ENCODE measurements around the gene IGSF5. TPM values are rescaled to one million over a fixed set of nuclear protein-coding genes. Genes with fewer than 3 reads are reported as not detected.

IGSF5 gene
- polyA plus RNA-seq, 1 donor (not counting 4 experiments of a cell fraction or from before 2014, with no cell fraction given) = not detected

DNA sequence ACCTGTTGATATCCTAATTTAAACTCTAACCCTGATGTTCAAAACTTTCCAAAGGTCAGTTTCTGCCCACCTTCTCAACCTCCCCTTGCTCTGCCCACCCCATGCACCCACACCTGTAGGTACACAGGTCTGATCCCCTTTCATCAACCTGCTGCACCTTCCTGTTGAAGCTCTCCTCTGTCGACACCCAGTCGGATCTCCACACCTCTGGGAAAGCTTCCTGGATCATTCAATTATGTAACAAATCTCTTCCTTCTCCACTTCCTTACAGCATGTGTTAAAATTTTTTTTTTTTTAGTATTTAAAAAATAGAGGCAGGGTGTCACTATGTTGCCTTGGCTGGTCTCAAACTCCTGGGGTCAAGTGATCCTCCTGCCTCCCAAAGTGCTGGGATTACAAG, 44.7 kb upstream of the IGSF5 start:
- Histone ChIP-seq H3K9me3 (ENCODE audit: control insufficient read depth, low read depth, low read length) (peaks cover 2% of the 10 kb centered on the region), H3K9me1 (ENCODE audit: control insufficient read depth, extremely low read depth, insufficient read depth, low read length) (no peaks in the 10 kb centered on the region), H3K4me3 (ENCODE audit: control insufficient read depth in 2 of 3, extremely low read depth in 1 of 3, insufficient read depth in 2 of 3, low read depth in 1 of 3, low read length in 3 of 3) (no peak overlapping the region), H3K36me3 (ENCODE audit: control insufficient read depth in 2 of 2, extremely low read depth in 1 of 2, insufficient read depth in 2 of 2, low read length in 2 of 2) (no peaks in the 10 kb centered on the region), H3K79me2 (ENCODE audit: control insufficient read depth, insufficient read depth, low read length) (no peaks in the 10 kb centered on the region), H3K4me1 (ENCODE audit: control insufficient read depth, extremely low read depth, insufficient read depth, low read length) (no peaks in the 10 kb centered on the region), H3K27ac (ENCODE audit: control insufficient read depth, insufficient read depth, low read length) (no peak overlapping the region), H4K20me1 (ENCODE audit: control insufficient read depth, extremely low read depth, insufficient read depth, low read length) (no peaks in the 10 kb centered on the region), H2AFZ (ENCODE audit: control insufficient read depth, low read length) (no peak overlapping the region), H3K4me2 (ENCODE audit: control insufficient read depth, extremely low read depth, insufficient read depth, low read depth, low read length) (no peak overlapping the region), H3K27me3 (ENCODE audit: control insufficient read depth, extremely low read depth, insufficient read depth, low read length) (no peaks in the 10 kb centered on the region), H3K9ac (ENCODE audit: control insufficient read depth, extremely low read depth, insufficient read depth, low read length) (no peak overlapping the region)
- FAIRE-seq = no peak
- TF ChIP-seq, protein P1, sequence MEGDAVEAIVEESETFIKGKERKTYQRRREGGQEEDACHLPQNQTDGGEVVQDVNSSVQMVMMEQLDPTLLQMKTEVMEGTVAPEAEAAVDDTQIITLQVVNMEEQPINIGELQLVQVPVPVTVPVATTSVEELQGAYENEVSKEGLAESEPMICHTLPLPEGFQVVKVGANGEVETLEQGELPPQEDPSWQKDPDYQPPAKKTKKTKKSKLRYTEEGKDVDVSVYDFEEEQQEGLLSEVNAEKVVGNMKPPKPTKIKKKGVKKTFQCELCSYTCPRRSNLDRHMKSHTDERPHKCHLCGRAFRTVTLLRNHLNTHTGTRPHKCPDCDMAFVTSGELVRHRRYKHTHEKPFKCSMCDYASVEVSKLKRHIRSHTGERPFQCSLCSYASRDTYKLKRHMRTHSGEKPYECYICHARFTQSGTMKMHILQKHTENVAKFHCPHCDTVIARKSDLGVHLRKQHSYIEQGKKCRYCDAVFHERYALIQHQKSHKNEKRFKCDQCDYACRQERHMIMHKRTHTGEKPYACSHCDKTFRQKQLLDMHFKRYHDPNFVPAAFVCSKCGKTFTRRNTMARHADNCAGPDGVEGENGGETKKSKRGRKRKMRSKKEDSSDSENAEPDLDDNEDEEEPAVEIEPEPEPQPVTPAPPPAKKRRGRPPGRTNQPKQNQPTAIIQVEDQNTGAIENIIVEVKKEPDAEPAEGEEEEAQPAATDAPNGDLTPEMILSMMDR (optimal IDR thresholded peaks at IDR 0.05 in 1 of 3, IDR thresholded peaks at IDR 0.05 in 1 of 3, conservative IDR thresholded peaks at IDR 0.05 in 1 of 3; ENCODE audit: extremely low read depth in 1 of 3, insufficient read depth in 2 of 3, low read length in 3 of 3) = no peak
- TF ChIP-seq EZH2 (IDR thresholded peaks at IDR 0.05; ENCODE audit: low read length) = no peak
- DNase-seq (ENCODE audit: low read depth, low spot score) = no peak
- dilution Hi-C loops (cut with MboI; ENCODE audit: extremely low pct_ligation_motif_present, low sequenced_read_pairs) = loop anchor here (25.0 kb wide), 1 partner anchor 188 kb away; no protein-coding TSS in a partner anchor

DNA sequence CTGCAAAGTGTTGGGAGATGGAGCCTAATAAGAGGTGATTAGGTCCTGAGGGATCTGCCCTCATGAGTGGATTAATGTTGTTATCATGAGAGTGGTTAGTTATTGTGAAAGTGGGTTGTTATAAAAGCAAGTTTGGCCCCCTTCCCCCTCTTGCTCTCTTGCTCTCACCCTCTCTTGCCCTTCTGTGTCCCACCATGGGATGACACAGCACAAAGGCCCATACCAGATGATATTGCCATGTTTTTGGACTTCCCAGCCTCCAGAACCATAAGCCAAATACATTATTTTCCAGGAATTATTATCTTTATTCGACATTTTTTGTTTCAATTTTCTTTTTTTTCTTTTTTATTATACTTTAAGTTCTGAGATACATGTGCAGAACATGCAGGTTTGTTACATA, 41.4 kb upstream of the IGSF5 start:
- dilution Hi-C loops (cut with MboI; ENCODE audit: extremely low pct_ligation_motif_present, low sequenced_read_pairs) = loop anchor here (25.0 kb wide), 1 partner anchor 191 kb away; no protein-coding TSS in a partner anchor
- FAIRE-seq = no peak
- H3K4me3 ChIP-seq (ENCODE audit: control insufficient read depth in 2 of 3, extremely low read depth in 1 of 3, insufficient read depth in 2 of 3, low read depth in 1 of 3, low read length in 3 of 3) = no peak overlapping the region

More for the DNA sequence above, 41.4 kb upstream of the IGSF5 start:
- H3K9me3 ChIP-seq (ENCODE audit: control insufficient read depth, low read depth, low read length) = peaks cover 2% of the 10 kb centered on the region
- DNase-seq (ENCODE audit: low read depth, low spot score) = no peak
- H3K36me3 ChIP-seq (ENCODE audit: control insufficient read depth in 2 of 2, extremely low read depth in 1 of 2, insufficient read depth in 2 of 2, low read length in 2 of 2) = no peaks in the 10 kb centered on the region
- no peaks in the 10 kb centered on the region for H3K79me2 ChIP-seq (ENCODE audit: control insufficient read depth, insufficient read depth, low read length)
- no peaks in the 10 kb centered on the region for H3K4me1 ChIP-seq (ENCODE audit: control insufficient read depth, extremely low read depth, insufficient read depth, low read length)
- H3K9me1 ChIP-seq (ENCODE audit: control insufficient read depth, extremely low read depth, insufficient read depth, low read length) = no peaks in the 10 kb centered on the region
- H2AFZ ChIP-seq (ENCODE audit: control insufficient read depth, low read length) = no peak overlapping the region
- no peak overlapping the region for H3K27ac ChIP-seq (ENCODE audit: control insufficient read depth, insufficient read depth, low read length)
- TF ChIP-seq EZH2 (IDR thresholded peaks at IDR 0.05; ENCODE audit: low read length) = no peak
- TF ChIP-seq, protein P1 (optimal IDR thresholded peaks at IDR 0.05 in 1 of 3, IDR thresholded peaks at IDR 0.05 in 1 of 3, conservative IDR thresholded peaks at IDR 0.05 in 1 of 3; ENCODE audit: extremely low read depth in 1 of 3, insufficient read depth in 2 of 3, low read length in 3 of 3) = no peak
- H4K20me1 ChIP-seq (ENCODE audit: control insufficient read depth, extremely low read depth, insufficient read depth, low read length) = no peaks in the 10 kb centered on the region
- H3K27me3 ChIP-seq (ENCODE audit: control insufficient read depth, extremely low read depth, insufficient read depth, low read length) = no peaks in the 10 kb centered on the region
- no peak overlapping the region for H3K9ac ChIP-seq (ENCODE audit: control insufficient read depth, extremely low read depth, insufficient read depth, low read length)
- no peak overlapping the region for H3K4me2 ChIP-seq (ENCODE audit: control insufficient read depth, extremely low read depth, insufficient read depth, low read depth, low read length)

Data from keratinocyte (primary cell).